Mucosa of descending colon (tissue), 3 donors: ENCODE measurements around the gene SPINT2. TPM values are rescaled to one million over a fixed set of nuclear protein-coding genes. Genes with fewer than 3 reads are reported as not detected.

ENCODE experiments used
- ATAC-seq: fragments of 200-7000 bp; cut with Tn5 transposase; one replicate; pipeline ENCODE4 v1.9.1; 2020; ENCODE audit warnings: mild to moderate bottlenecking, moderate library complexity
- DNase-seq, 3 donors: peaks; one replicate each; pipeline ENCODE4 v3.0.0-alpha.2; 2020
- H3K36me3 ChIP-seq: fragments of 200-600 bp; one replicate; pipeline ENCODE4 v1.8.0; 2021; ENCODE audit warnings: low read depth, mild to moderate bottlenecking
- H3K4me1 ChIP-seq: fragments of 200-600 bp; one replicate; pipeline ENCODE4 v1.8.0; 2021; ENCODE audit warnings: low read depth, mild to moderate bottlenecking
- H3K4me3 ChIP-seq: fragments of 200-600 bp; one replicate; pipeline ENCODE4 v1.8.0; 2021; ENCODE audit warnings: mild to moderate bottlenecking
- H3K9me3 ChIP-seq: fragments of 200-600 bp; one replicate; pipeline ENCODE4 v1.8.0; 2021; ENCODE audit warnings: mild to moderate bottlenecking
- intact Hi-C, 2 donors: fragments of 100-400 bp; cut with DNase I in 1 of 2; cut with micrococcal nuclease in 1 of 2; formaldehyde crosslinking; loops; one replicate each; pipeline versions ENCODE4 v1.11.0 to v1.11.1; 2022; cut with DNase I, micrococcal nuclease
- total RNA-seq, 3 donors: library from RNA; stranded (reverse); fragmentation: NEBNext Ultra II Directional in 2 of 3; extraction: Animal tissue kit (Norgen Biotek cat#: 25700) in 2 of 3; gene quantifications; one replicate each; pipeline versions ENCODE4 v1.2.1 to v1.2.4, GENCODE V29; 2021 to 2023
- TF ChIP-seq, protein P1 (sequence below): fragments of 200-600 bp; IDR thresholded peaks from one replicate; pipeline ENCODE4 v1.8.0; 2022; ENCODE audit warnings: antibody characterized with exemption, mild to moderate bottlenecking
- donor health status: DM: no; HTN: no; CAD: no; lungs with moderate emphysema.
- donor health status: DM: no; HTN: no; CAD: no.
- donor health status: DM: no; HTN: yes; CAD: no.

SPINT2 gene
- total RNA-seq, 3 donors from 2014 or later, result 355 to 802 (median 787) TPM

DNA sequence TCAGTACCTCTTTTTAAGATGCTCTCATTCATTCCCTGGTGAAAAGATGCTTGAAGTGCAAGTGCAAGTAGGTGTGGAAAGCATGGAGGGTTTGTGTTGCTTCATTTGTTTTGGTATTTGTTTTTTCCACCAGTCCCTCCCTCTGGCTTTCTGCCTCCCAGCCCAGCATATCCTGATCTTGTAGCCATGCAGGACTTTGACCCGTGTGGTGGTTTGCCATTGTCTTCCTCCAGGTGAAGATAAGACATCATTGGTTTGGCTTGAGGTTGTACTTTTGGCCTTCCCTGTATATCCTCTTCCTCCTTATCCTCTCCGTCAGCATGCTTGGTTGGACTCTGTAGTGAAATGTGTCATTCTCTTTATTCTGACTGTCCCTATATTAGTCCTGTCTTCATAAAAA, 9.1 kb downstream of the SPINT2 start:
- DNase-seq, result peak in 2 of 3 donors; percentile 73 to 89
- H3K36me3 ChIP-seq, result no peaks in the 10 kb centered on the region
- ATAC-seq, result peak; percentile 95
- H3K4me1 ChIP-seq, result peaks cover 64% of the 10 kb centered on the region
- H3K9me3 ChIP-seq, result no peaks in the 10 kb centered on the region
- H3K4me3 ChIP-seq, result no peak overlapping the region
- TF ChIP-seq, protein P1, sequence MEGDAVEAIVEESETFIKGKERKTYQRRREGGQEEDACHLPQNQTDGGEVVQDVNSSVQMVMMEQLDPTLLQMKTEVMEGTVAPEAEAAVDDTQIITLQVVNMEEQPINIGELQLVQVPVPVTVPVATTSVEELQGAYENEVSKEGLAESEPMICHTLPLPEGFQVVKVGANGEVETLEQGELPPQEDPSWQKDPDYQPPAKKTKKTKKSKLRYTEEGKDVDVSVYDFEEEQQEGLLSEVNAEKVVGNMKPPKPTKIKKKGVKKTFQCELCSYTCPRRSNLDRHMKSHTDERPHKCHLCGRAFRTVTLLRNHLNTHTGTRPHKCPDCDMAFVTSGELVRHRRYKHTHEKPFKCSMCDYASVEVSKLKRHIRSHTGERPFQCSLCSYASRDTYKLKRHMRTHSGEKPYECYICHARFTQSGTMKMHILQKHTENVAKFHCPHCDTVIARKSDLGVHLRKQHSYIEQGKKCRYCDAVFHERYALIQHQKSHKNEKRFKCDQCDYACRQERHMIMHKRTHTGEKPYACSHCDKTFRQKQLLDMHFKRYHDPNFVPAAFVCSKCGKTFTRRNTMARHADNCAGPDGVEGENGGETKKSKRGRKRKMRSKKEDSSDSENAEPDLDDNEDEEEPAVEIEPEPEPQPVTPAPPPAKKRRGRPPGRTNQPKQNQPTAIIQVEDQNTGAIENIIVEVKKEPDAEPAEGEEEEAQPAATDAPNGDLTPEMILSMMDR, result no peak
- intact Hi-C loops, result no loop called here

DNA sequence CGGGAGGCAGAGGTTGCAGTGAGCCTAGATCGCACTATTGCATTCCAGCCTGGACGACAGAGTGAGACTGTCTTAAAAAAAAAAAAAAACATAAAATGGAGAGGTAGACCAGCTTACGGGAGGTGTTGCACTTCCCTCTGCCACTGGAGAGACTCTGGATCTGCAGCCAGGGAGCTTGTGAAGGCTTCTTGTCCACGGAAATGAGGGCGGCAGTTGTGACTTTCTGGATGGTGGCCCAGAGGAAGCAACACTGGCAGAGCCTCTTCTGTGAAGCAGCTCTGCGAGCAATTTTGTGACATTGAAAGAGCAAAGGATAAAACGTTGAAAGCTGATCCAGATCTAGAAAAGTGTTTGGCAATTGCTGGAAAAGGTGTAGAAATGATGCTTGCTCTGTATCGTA, 10.4 kb downstream of the SPINT2 start:
- TF ChIP-seq, protein P1, result no peak
- DNase-seq, result peak in 2 of 3 donors; percentile 57 to 64
- no peaks in the 10 kb centered on the region for H3K9me3 ChIP-seq
- no peak overlapping the region for H3K4me3 ChIP-seq
- no peaks in the 10 kb centered on the region for H3K36me3 ChIP-seq
- intact Hi-C loops, result no loop called here
- peak; percentile 31 for ATAC-seq
- peaks cover 66% of the 10 kb centered on the region for H3K4me1 ChIP-seq

DNA sequence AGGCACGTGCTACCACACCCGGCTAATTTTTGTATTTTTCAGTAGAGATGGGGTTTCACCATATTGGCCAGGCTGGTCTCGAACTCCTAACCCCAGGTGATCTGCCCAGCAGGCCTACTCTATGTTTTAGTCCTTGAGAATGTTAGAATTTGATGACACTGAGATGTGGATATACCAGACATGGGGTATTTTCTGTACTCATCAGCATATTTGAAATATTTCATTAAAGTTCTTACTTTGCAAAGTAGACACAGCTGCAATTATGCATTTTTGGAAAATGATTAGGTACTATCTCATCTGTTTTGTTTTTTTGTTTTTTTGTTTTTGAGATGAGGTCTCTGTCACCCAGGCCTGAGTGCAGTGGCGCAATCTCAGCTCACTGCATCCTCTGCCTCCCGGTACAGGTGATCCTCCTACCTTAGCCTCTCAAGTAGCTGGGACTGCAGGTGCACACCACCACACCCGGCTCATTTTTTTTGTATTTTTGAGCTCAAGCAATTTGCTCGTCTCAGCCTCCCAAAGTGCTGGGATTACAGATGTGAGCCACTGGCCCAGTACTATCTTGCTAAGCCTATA, 12.7 kb downstream of the SPINT2 start:
- DNase-seq, result no peak

DNA sequence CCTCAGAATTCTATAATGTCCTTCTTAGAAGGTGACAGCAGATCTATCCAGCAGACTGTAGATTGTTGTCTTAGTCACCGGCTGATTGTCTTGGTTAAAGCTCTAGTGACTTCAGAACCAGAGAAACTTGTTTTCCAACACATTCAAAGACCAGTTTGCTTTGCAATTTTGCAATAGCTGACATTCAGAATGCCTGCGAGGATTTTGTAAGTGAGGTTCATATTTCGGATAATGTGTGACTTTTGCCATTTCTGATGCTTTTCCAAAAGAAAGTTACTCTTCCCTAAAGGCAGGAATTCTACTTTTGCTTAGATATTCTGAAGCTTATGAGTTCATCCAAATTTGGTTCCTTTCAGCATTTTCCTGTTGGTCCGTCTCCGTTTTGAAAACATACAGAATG, 13.2 kb downstream of the SPINT2 start:
- TF ChIP-seq, protein P1, result no peak
- ATAC-seq (no peak), DNase-seq (no peak)
- no peaks in the 10 kb centered on the region for H3K36me3 ChIP-seq
- intact Hi-C loops, result no loop called here
- H3K4me1 ChIP-seq, result peaks cover 56% of the 10 kb centered on the region
- H3K4me3 ChIP-seq, result no peak overlapping the region
- no peaks in the 10 kb centered on the region for H3K9me3 ChIP-seq

More for the DNA sequence above, 12.7 kb downstream of the SPINT2 start:
- Histone ChIP-seq H3K9me3 (no peaks in the 10 kb centered on the region), H3K36me3 (no peaks in the 10 kb centered on the region), H3K4me3 (no peak overlapping the region), H3K4me1 (peaks cover 56% of the 10 kb centered on the region)
- intact Hi-C loops, result no loop called here
- ATAC-seq, result no peak
- TF ChIP-seq, protein P1, result no peak

DNA sequence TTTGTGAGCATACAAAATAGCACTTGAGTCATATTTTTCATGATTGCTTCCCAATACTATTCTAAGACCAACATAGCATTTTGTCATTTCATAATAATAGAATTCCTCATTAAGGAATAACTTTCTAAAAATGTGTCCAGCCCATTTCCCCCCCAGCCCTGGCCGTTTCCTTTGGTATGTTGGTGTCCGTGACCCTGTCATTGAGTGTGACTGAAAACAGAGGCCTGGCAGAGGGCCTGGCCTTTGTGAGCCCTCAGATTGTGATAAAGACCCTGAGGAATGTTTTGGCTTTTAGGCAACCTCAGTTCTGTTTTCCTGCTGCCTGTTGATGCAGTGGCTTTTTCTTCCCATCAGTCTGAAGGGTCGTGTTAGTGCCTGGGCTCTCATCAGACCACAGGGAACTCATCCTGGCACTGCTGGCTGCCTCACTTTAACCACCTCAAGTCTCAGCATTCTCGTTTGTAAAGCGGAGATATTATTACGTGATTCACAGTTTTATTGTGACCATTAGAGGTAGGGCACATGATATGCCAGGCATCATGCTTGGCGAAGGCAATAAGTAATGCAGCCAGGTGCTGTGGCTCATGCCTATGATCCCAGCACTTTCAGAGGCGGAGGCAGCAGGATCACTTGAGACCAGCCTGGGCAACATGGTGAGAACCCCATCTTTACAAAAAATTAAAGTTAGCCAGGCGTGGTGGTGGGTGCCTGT, 13.8 kb downstream of the SPINT2 start:
- Histone ChIP-seq H3K4me3 (no peak overlapping the region), H3K9me3 (no peaks in the 10 kb centered on the region), H3K4me1 (peaks cover 50% of the 10 kb centered on the region), H3K36me3 (no peaks in the 10 kb centered on the region)
- TF ChIP-seq, protein P1, result no peak
- ATAC-seq (peak; percentile 56), DNase-seq (no peak)
- intact Hi-C loops, result no loop called here
